Measurements from ENCODE around the gene GHDC.

GRCh38 chr17:42191275-42191608 lies 3.1 kb downstream of the GHDC start:
- no peak for TF ChIP-seq POLR2AphosphoS5 (IDR thresholded peaks at IDR 0.05)
- no peak for TF ChIP-seq POLR2A (IDR thresholded peaks at IDR 0.05)
